H9 (cell line): ENCODE data around the gene ULK4. TPM values are rescaled to one million over a fixed set of nuclear protein-coding genes. Genes with fewer than 3 reads are reported as not detected.
A peak's percentile ranks its signal among the peaks of the same experiment; 100 is the strongest.
"Not testable (repeated sequence)": the region's sequence is repeated elsewhere in the genome, so short reads cannot be mapped to it uniquely, and the experiment has no call there.

Experiments
- DNase-seq: peaks from one replicate; pipeline ENCODE4 v3.0.0-alpha.2; 2017
- H2AFZ ChIP-seq: one replicate; pipeline ENCODE4 v1.6.1; 2013; ENCODE audit warnings: mild to moderate bottlenecking, low read length, control low read depth, moderate library complexity
- H2AK5ac ChIP-seq: 2 replicates; pipeline ENCODE4 v1.6.1; 2013; ENCODE audit warnings: low read length, control low read depth, mixed read lengths; ENCODE audit not compliant: insufficient read length
- H2BK120ac ChIP-seq: one replicate; pipeline ENCODE4 v1.6.1; 2013; ENCODE audit warnings: low read depth, mild to moderate bottlenecking, low read length, control low read depth, inconsistent platforms; ENCODE audit not compliant: poor library complexity, severe bottlenecking
- H2BK12ac ChIP-seq: 2 replicates; pipeline ENCODE4 v1.6.1; 2013; ENCODE audit warnings: low read length, control low read depth, mixed read lengths, low read depth; ENCODE audit not compliant: insufficient read length
- H2BK15ac ChIP-seq: 2 replicates; pipeline ENCODE4 v1.6.1; 2013; ENCODE audit warnings: low read depth, low read length, control low read depth
- H2BK20ac ChIP-seq: one replicate; pipeline ENCODE4 v1.6.1; 2013; ENCODE audit warnings: low read depth, mild to moderate bottlenecking, low read length, control low read depth, inconsistent platforms; ENCODE audit not compliant: poor library complexity, severe bottlenecking
- H2BK5ac ChIP-seq: 2 replicates; pipeline ENCODE4 v1.6.1; 2013; ENCODE audit warnings: low read length, control low read depth, mixed read lengths; ENCODE audit not compliant: insufficient read length
- H3K14ac ChIP-seq: 2 replicates; pipeline ENCODE4 v1.6.1; 2013; ENCODE audit warnings: low read length, control low read depth; ENCODE audit not compliant: insufficient read depth
- H3K18ac ChIP-seq: 2 replicates; pipeline ENCODE4 v1.6.1; 2013; ENCODE audit warnings: low read depth, mild to moderate bottlenecking, mixed read lengths, low read length, control low read depth; ENCODE audit not compliant: insufficient read length
- H3K23ac ChIP-seq: 2 replicates; pipeline ENCODE4 v1.6.1; 2013; ENCODE audit warnings: low read length, control low read depth, mixed read lengths, low read depth; ENCODE audit not compliant: insufficient read length
- H3K23me2 ChIP-seq: 2 replicates; pipeline ENCODE4 v1.6.1; 2013; ENCODE audit warnings: low read depth, mild to moderate bottlenecking, mixed read lengths, low read length, control low read depth; ENCODE audit not compliant: insufficient read length, poor library complexity, severe bottlenecking
- H3K27ac ChIP-seq: 2 replicates; pipeline ENCODE4 v1.5.1; 2013; ENCODE audit warnings: low read length, control low read depth, mixed read lengths, low read depth; ENCODE audit not compliant: insufficient read length
- H3K27me3 ChIP-seq: 2 replicates; pipeline ENCODE4 v1.6.1; 2013; ENCODE audit warnings: low read length, control low read depth, inconsistent platforms; ENCODE audit not compliant: insufficient read depth
- H3K4ac ChIP-seq: 2 replicates; pipeline ENCODE4 v1.6.1; 2013; ENCODE audit warnings: low read depth, mild to moderate bottlenecking, control low read depth, inconsistent platforms, low read length, moderate library complexity
- H3K4me1 ChIP-seq: 2 replicates; pipeline ENCODE4 v1.6.1; 2013; ENCODE audit warnings: low read length, control low read depth, inconsistent platforms; ENCODE audit not compliant: insufficient read depth
- H3K4me2 ChIP-seq: 2 replicates; pipeline ENCODE4 v1.6.1; 2013; ENCODE audit warnings: low read length, control low read depth, mixed read lengths; ENCODE audit not compliant: insufficient read length, insufficient read depth
- H3K56ac ChIP-seq: 2 replicates; pipeline ENCODE4 v1.6.1; 2013; ENCODE audit warnings: low read depth, mild to moderate bottlenecking, mixed read lengths, low read length, control low read depth; ENCODE audit not compliant: insufficient read length
- H3K79me1 ChIP-seq: 2 replicates; pipeline ENCODE4 v1.6.1; 2013; ENCODE audit warnings: low read depth, mild to moderate bottlenecking, moderate library complexity, low read length, control low read depth, inconsistent platforms; ENCODE audit not compliant: insufficient read depth, poor library complexity, severe bottlenecking
- H3K79me2 ChIP-seq: 2 replicates; pipeline ENCODE4 v1.6.1; 2013; ENCODE audit warnings: low read length, control low read depth, inconsistent platforms; ENCODE audit not compliant: insufficient read depth
- H3K9ac ChIP-seq: 2 replicates; pipeline ENCODE4 v1.6.1; 2013; ENCODE audit warnings: low read length, control low read depth, mixed read lengths; ENCODE audit not compliant: insufficient read length; ENCODE audit errors: extremely low read depth
- H3K9me3 ChIP-seq: one replicate; pipeline ENCODE4 v1.6.1; 2013; ENCODE audit warnings: low read depth, low read length, inconsistent platforms; ENCODE audit not compliant: control insufficient read depth
- H3T11ph ChIP-seq: one replicate; pipeline ENCODE4 v1.6.1; 2013; ENCODE audit warnings: mild to moderate bottlenecking, low read length, control low read depth, inconsistent platforms
- H4K20me1 ChIP-seq: one replicate; pipeline ENCODE4 v1.6.1; 2013; ENCODE audit not compliant: control insufficient read depth, insufficient read length, insufficient read depth
- H4K5ac ChIP-seq: 2 replicates; pipeline ENCODE4 v1.6.1; 2013; ENCODE audit warnings: low read depth, mild to moderate bottlenecking, mixed read lengths, low read length, control low read depth; ENCODE audit not compliant: insufficient read length
- H4K8ac ChIP-seq: replicated peaks from 2 replicates; pipeline ENCODE4 v1.6.1; 2013; ENCODE audit warnings: low read length, control low read depth, mixed read lengths, low read depth; ENCODE audit not compliant: insufficient read length
- H4K91ac ChIP-seq: 2 replicates; pipeline ENCODE4 v1.6.1; 2013; ENCODE audit warnings: low read depth, mild to moderate bottlenecking, moderate library complexity, mixed read lengths, low read length, control low read depth; ENCODE audit not compliant: insufficient read length
- H3K27ac Mint-ChIP-seq, 3 experiments: 2 replicates in 2 of 3; 3 replicates in 1 of 3; pipeline ENCODE4 v1.8.0; 2020 to 2021; ENCODE audit warnings: mixed read lengths in 3 of 3, mild to moderate bottlenecking in 1 of 3, moderate library complexity in 1 of 3
- H3K27me3 Mint-ChIP-seq: 2 replicates; pipeline ENCODE4 v1.8.0; 2021; ENCODE audit warnings: low read depth, mild to moderate bottlenecking, moderate library complexity, mixed read lengths
- H3K36me3 Mint-ChIP-seq, 3 experiments: 2 replicates in 2 of 3; 3 replicates in 1 of 3; pipeline ENCODE4 v1.8.0; 2020 to 2021; ENCODE audit warnings: low read depth in 3 of 3, mixed read lengths in 3 of 3; ENCODE audit not compliant: insufficient read depth in 1 of 3
- H3K4me1 Mint-ChIP-seq, 2 experiments: 2 replicates each; pipeline ENCODE4 v1.8.0; 2020; ENCODE audit warnings: mixed read lengths in 2 of 2
- H3K4me3 Mint-ChIP-seq, 2 experiments: 2 replicates in 1 of 2; 3 replicates in 1 of 2; pipeline ENCODE4 v1.8.0; 2020 to 2021; ENCODE audit warnings: mild to moderate bottlenecking in 2 of 2, mixed read lengths in 2 of 2, moderate library complexity in 1 of 2
- H3K9me3 Mint-ChIP-seq, 2 experiments: 2 replicates in 1 of 2; 3 replicates in 1 of 2; pipeline ENCODE4 v1.8.0; 2020; ENCODE audit warnings: mild to moderate bottlenecking in 2 of 2, mixed read lengths in 2 of 2, moderate library complexity in 1 of 2
- CTCF ChIP-seq: fragments of 200-600 bp; sonication (generic); conservative IDR thresholded peaks from 3 replicates; pipeline ENCODE4 v1.8.0; 2021; ENCODE audit warnings: antibody characterized with exemption, mild to moderate bottlenecking
- WGBS: extraction: QIAGEN DNeasy Blood & Tissue Kit; methylation state at CpG from one replicate; pipeline ENCODE4 v1.1.7; 2013; ENCODE audit warnings: missing lambda C conversion rate, low lambda C conversion rate, mixed read lengths; ENCODE audit not compliant: insufficient read length; ENCODE audit errors: extremely low coverage; 5-methylcytosine and 5-hydroxymethylcytosine counted together
- total RNA-seq: library from RNA; stranded (reverse); gene quantifications from 2 replicates; pipeline ENCODE4 v1.2.1, GENCODE V29; 2021

ULK4 gene
- total RNA-seq, 1 experiment from 2014 or later, result 12.9 TPM

DNA sequence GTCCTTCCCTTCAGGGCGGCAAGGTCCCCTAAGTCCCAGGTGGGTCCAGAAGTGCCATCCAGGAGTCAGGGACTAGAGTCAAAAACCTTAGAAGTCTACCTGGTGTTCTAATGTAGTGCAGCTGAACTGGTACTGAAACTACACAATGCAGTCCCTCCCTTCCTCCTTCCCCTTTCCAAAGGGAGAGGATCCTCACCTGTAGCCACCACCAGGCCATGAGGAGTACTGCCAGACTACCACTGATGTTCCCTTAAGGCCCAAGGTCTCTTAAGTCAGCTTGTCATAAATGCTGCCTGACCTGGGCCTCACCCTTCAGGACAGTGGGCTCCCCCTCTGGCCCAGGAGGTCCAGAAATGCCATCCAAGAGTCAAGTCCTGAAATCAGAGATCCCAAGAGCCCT lies 98.9 kb downstream of the ULK4 start:
- DNase-seq, result peak; percentile 63
- Mint-ChIP-seq H3K36me3 (peaks cover 18 to 41% (median 25%) of the 10 kb centered on the region in 3 experiments), H3K4me1 (no peaks in the 10 kb centered on the region), H3K4me3 (no peak overlapping the region), H3K27me3 (no peaks in the 10 kb centered on the region), H3K9me3 (peaks cover 14 to 22% of the 10 kb centered on the region in 2 experiments; a peak in 4 of 5 replicates), H3K27ac (peak overlapping the region in 2 of 3 experiments; percentile 16 to 28; a peak in 1 of 7 replicates)
- Histone ChIP-seq H3K27me3 (no peaks in the 10 kb centered on the region), H3K23ac (no peak overlapping the region), H3K4me2 (no peak overlapping the region), H3K4me1 (no peaks in the 10 kb centered on the region), H2AK5ac (no peak overlapping the region), H3T11ph (no peak overlapping the region), H3K14ac (no peak overlapping the region), H2BK120ac (no peak overlapping the region), H3K18ac (no peak overlapping the region), H3K9ac (no peak overlapping the region), H4K20me1 (no peaks in the 10 kb centered on the region), H4K5ac (no peak overlapping the region), H3K9me3 (no peaks in the 10 kb centered on the region), H3K23me2 (no peaks in the 10 kb centered on the region), H3K27ac (no peak overlapping the region), H2BK12ac (no peak overlapping the region), H4K8ac (no peak overlapping the region), H4K91ac (no peak overlapping the region), H2BK20ac (no peak overlapping the region), H2BK5ac (no peak overlapping the region), H3K79me2 (no peaks in the 10 kb centered on the region), H2BK15ac (no peak overlapping the region), H3K4ac (no peak overlapping the region), H3K79me1 (no peaks in the 10 kb centered on the region), H2AFZ (no peak overlapping the region), H3K56ac (no peak overlapping the region)
- peak; percentile 65 for TF ChIP-seq CTCF
- WGBS, result no CpG with 5 or more reads among the region's 1 CpG

- H3K27me3 ChIP-seq, H3K79me2 ChIP-seq, H3K4me1 ChIP-seq, H2AFZ ChIP-seq, H3K4me2 ChIP-seq, H4K8ac ChIP-seq, H3T11ph ChIP-seq, H3K4me1 Mint-ChIP-seq, H4K5ac ChIP-seq, H2BK15ac ChIP-seq, H2BK12ac ChIP-seq, H3K14ac ChIP-seq, H2BK5ac ChIP-seq, H3K23ac ChIP-seq, H3K27ac ChIP-seq, H2BK20ac ChIP-seq, H3K9ac ChIP-seq, H3K27ac Mint-ChIP-seq, H2AK5ac ChIP-seq, H3K4ac ChIP-seq, H3K79me1 ChIP-seq, H3K4me3 Mint-ChIP-seq, H4K91ac ChIP-seq, H3K27me3 Mint-ChIP-seq, H3K9me3 ChIP-seq, DNase-seq, H3K23me2 ChIP-seq, H3K56ac ChIP-seq, H4K20me1 ChIP-seq, H3K18ac ChIP-seq, H2BK120ac ChIP-seq: not testable (repeated sequence)
- peaks cover 18 to 31% (median 20%) of the 10 kb centered on the region in 3 experiments for H3K36me3 Mint-ChIP-seq
- WGBS, result no CpG with 5 or more reads among the region's 2 CpGs
- H3K9me3 Mint-ChIP-seq, result peaks cover 8 to 17% of the 10 kb centered on the region in 2 experiments; a peak in 3 of 5 replicates
Observed at GRCh38 chr3:41860489-41860888, 101.4 kb downstream of the ULK4 start.
